NCI-H446 (cell line): Measurements from ENCODE around the gene THEMIS.

Experiments
- DNase-seq, 2 experiments: peaks; one replicate each; lab custom pipeline; 2025; lab: John Stamatoyannopoulos, UW

THEMIS gene

GRCh38 chr6:127859956-127860355 lies 40.9 kb downstream of the THEMIS start:
- DNase-seq: no peak

GRCh38 chr6:127858727-127859391 lies 42.0 kb downstream of the THEMIS start:
- no peak for DNase-seq

DNA sequence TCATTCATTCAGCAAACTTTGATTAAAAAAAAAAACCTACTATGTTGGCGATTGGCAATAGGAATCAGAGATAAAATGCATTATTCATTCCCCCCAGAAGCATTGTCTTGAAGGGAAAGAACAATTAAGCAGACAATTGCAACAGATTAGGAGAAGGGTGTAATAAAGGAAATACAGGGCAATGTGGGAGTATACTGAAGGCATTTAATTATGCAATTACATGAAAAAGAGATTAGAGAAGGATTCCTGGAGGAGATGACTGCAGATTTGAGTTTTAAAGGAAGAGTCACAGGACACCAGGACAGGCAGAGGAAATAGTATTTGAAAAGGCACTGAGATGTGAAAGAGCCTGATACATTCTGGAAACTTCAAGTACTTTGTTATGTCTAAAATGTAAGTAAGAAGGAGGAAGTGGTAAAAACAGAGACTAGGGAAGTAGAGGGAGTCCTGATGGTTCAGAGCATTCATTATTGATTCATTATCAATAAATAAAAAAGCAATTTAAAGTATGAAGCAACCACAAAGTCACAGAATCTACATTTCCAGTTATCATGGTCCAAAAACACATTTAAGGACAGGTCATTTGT lies 43.7 kb downstream of the THEMIS start:
- DNase-seq: no peak

DNA sequence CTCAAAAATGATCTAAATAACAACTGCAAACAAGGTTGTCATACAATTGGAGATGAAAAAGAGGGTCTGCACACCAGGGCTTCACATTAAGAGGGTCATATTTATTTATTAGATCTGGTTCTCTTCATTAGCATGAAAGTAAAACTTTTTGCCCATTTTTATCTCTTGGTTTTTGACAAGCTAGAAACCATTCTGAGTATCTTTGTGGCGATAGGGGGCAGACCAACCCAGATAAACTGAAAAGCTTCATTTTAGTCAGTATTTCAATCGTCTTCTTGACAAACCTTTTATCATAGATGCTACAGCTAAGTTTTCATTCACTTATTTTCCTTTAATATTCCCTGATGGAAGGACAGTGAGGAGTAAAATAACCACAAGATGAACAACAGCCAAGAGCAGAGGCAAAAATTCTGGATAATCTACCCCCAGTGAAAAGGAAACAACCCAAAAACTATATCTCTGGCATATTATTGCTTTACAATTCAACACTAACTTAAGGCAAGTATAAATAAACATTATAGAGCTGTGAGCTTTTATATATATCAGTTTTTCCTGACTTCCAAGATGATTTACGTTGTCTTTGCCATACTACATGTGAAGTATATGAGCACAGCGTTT lies 45.2 kb downstream of the THEMIS start:
- peak in 1 of 2 experiments; percentile 16 for DNase-seq

GRCh38 chr6:127854009-127854408 lies 46.8 kb downstream of the THEMIS start:
- DNase-seq: no peak

- DNase-seq: no peak
Observed at GRCh38 chr6:127851197-127851596, 49.7 kb downstream of the THEMIS start.

GRCh38 chr6:127845242-127845641 lies 55.6 kb downstream of the THEMIS start:
- DNase-seq: no peak

- DNase-seq: no peak
Observed at GRCh38 chr6:127844529-127844928, 56.3 kb downstream of the THEMIS start.

DNA sequence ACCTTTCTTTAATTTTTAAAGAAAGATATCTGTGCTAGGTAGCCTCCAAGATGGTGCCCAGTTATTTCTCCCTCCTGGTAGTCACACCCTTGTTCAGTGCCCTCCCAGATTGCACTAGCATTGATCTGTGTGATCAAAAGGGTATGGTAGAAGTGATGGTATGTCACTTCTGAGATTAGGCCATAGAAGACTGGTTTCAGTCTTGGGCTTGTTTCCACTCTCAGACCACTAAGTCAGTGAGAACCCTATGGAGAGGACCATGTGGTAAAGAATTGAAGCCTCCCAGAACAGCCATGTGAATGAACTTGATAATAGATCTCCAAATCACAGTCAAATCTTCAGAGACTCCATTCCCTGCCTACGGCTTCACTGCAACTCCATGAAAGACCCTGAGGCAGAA lies 57.3 kb downstream of the THEMIS start:
- DNase-seq: no peak

GRCh38 chr6:127842562-127842961 lies 58.3 kb downstream of the THEMIS start:
- no peak for DNase-seq

- DNase-seq: no peak
Observed at GRCh38 chr6:127841811-127842210, 59.0 kb downstream of the THEMIS start.

DNA sequence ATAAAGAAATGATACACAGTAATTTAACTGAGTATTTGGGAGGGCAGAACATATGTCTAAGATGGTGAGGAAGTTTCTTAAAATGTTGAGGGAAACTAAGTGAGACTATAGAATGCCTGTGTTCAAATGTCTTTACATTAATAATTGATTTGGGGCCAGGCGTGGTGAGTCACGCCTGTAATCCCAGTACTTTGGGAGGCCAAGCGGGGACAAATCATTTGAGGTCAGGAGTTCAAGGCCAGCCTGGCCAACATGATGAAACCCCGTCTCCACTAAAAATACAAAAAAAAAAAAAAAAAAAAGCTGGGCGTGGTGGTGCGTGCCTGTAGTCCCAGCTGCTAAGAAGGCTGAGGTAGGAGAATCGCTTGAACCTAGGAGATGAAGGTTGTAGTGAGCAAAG lies 66.7 kb downstream of the THEMIS start:
- no peak for DNase-seq

- no peak for DNase-seq
Observed at GRCh38 chr6:127833336-127833735, 67.5 kb downstream of the THEMIS start.

GRCh38 chr6:127832381-127832780 lies 68.5 kb downstream of the THEMIS start:
- no peak for DNase-seq

GRCh38 chr6:127824061-127824460 lies 76.8 kb downstream of the THEMIS start:
- DNase-seq: no peak

- no peak for DNase-seq
Observed at GRCh38 chr6:127821431-127821830, 79.4 kb downstream of the THEMIS start.

DNA sequence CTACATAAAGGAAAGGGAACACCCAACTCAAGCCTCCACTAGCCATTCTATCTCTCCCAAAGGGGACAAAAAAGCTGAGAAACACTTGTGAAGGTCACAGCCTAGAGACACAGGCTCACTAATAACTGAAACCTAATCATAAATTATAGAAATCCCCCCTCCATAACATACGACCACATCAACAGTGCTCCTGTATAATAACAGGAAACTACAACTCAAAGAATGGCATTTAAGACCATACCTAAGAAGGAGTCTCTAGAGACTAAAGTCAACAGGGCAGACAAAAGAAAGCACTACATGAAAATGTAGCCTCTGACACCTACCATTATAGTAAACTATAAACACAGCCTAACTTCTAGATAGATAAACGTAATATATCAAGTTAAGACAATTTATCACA lies 82.7 kb downstream of the THEMIS start:
- no peak for DNase-seq

DNA sequence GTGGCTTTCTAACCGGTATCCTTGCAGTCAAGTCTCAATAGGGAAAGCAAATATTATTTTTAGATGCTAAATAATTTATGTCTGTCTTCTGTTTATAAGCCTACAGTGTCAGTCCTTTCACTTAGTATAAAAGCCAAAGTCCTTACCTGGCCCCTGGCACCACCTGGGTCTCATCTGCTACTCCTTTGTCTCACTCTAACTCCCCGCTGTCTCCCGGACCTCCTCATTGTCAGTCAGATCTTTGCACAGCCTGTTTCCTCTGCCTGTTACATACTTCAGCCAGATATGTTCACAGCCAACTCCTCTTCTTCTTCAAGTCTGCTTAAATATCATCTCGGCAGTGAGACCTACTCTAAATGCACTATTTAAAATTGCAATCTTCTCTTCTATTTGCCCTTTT lies 84.2 kb downstream of the THEMIS start:
- DNase-seq: no peak

GRCh38 chr6:127813699-127814027 lies 87.2 kb downstream of the THEMIS start:
- DNase-seq: no peak

- no peak for DNase-seq
Observed at GRCh38 chr6:127812985-127813698, 87.7 kb downstream of the THEMIS start.

DNA sequence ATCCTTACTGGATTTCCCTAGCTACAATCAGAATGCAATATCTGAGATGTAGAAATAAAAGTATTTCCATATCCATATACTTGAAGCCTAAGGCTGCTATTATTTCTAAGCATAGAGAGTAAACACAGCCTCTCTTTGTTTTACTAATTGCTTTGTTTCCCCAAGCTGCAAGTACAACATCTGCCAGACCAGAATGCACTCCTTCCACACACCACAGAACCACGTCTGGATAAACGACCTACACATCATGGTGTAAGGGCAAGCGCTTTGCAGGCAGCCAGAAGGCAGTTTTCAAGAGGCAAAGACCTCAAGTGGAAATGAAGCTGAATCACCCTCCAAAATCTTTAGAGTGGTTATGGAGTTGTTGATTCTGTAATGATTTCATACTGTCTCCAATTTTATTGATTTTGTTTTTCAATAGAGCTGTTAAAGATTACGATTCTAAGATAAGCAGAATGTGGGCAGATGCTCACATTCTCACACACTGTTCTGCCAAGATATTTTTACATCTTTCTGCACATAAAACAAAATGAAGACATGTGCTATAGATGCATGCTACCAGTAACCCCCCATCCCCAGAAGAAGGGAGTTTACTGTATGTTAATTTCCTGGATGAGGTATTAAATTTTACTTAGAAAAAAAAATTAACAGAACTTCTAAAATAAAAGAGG lies 88.8 kb downstream of the THEMIS start:
- DNase-seq: no peak

- no peak for DNase-seq
Observed at GRCh38 chr6:127807806-127808517, 92.9 kb downstream of the THEMIS start.
